Spleen (tissue), 11 donors: Measurements from ENCODE around the gene ZYX. TPM values are rescaled to one million over a fixed set of nuclear protein-coding genes. Genes with fewer than 3 reads are reported as not detected.
"Not testable (repeated sequence)": the region's sequence is repeated elsewhere in the genome, so short reads cannot be mapped to it uniquely, and the experiment has no call there.

Source experiments
- DNase-seq: peaks from one replicate; pipeline ENCODE4 v3.0.0-alpha.2; 2020
- H3K27ac ChIP-seq, 8 donors: fragments of 200-600 bp; sonication (generic) in 7 of 8; 1 replicate in 4 of 8; 2 replicates in 4 of 8; pipeline versions ENCODE4 v1.5.0 to v1.8.0; 2016 to 2021; ENCODE audit warnings: inconsistent platforms in 4 of 8, mild to moderate bottlenecking in 4 of 8, moderate library complexity in 1 of 8
- H3K27me3 ChIP-seq, 7 donors: fragments of 200-600 bp; sonication (generic) in 6 of 7; replicated peaks in 1 of 7; 1 replicate in 4 of 7; 2 replicates in 3 of 7; pipeline versions ENCODE4 v1.5.0 to v1.8.0; 2016 to 2021; ENCODE audit warnings: inconsistent platforms in 3 of 7, mild to moderate bottlenecking in 1 of 7
- H3K36me3 ChIP-seq, 6 donors: fragments of 200-600 bp; sonication (generic) in 5 of 6; 1 replicate in 4 of 6; 2 replicates in 2 of 6; pipeline versions ENCODE4 v1.5.0 to v1.8.0; 2016 to 2021; ENCODE audit warnings: inconsistent platforms in 2 of 6
- H3K4me1 ChIP-seq, 6 donors: fragments of 200-600 bp; sonication (generic) in 5 of 6; 1 replicate in 3 of 6; 2 replicates in 3 of 6; pipeline versions ENCODE4 v1.5.0 to v1.8.0; 2016 to 2021; ENCODE audit warnings: inconsistent platforms in 3 of 6
- H3K4me3 ChIP-seq, 8 donors: fragments of 200-600 bp; sonication (generic) in 7 of 8; 1 replicate in 4 of 8; 2 replicates in 4 of 8; pipeline versions ENCODE4 v1.5.0 to v1.8.0; 2016 to 2021; ENCODE audit warnings: inconsistent platforms in 4 of 8, mild to moderate bottlenecking in 4 of 8, moderate library complexity in 2 of 8
- H3K9me3 ChIP-seq, 8 donors: fragments of 200-600 bp; sonication (generic) in 7 of 8; 1 replicate in 4 of 8; 2 replicates in 4 of 8; pipeline versions ENCODE4 v1.5.0 to v1.8.0; 2016 to 2021; ENCODE audit warnings: inconsistent platforms in 4 of 8
- CTCF ChIP-seq, 11 experiments: fragments of 200-600 bp in 7 of 11; fragments of 450-650 bp in 4 of 11; sonication (generic) in 4 of 11; IDR thresholded peaks in 8 of 11; conservative IDR thresholded peaks in 3 of 11; 1 replicate in 7 of 11; 2 replicates in 4 of 11; pipeline versions ENCODE4 v1.4.0 to v1.8.0; 2016 to 2021; ENCODE audit warnings: antibody characterized with exemption in 11 of 11, inconsistent platforms in 4 of 11, mild to moderate bottlenecking in 1 of 11
- POLR2A ChIP-seq, 3 donors: fragments of 450-650 bp; IDR thresholded peaks; one replicate each; pipeline ENCODE4 v1.5.1; 2017; ENCODE audit warnings: antibody characterized with exemption in 3 of 3, mild to moderate bottlenecking in 1 of 3
- POLR2AphosphoS5 ChIP-seq, 3 donors: sonication (generic); formaldehyde crosslinking; IDR thresholded peaks; one replicate each; pipeline ENCODE4 v1.5.1; 2017; ENCODE audit warnings: antibody characterized with exemption in 3 of 3
- WGBS, 5 donors: extraction: QIAGEN DNeasy Blood & Tissue Kit in 3 of 5; methylation state at CpG; one replicate each; pipeline versions ENCODE4 v1.1.5 to v1.1.7; 2013 to 2018; 5-methylcytosine and 5-hydroxymethylcytosine counted together
- intact Hi-C: fragments of 100-400 bp; cut with DNase I; formaldehyde crosslinking; loops from one replicate; pipeline ENCODE4 v1.15.0; 2023; ENCODE audit warnings: low total_unique reads
- polyA plus RNA-seq, 3 donors: library from polyadenylated mRNA; stranded (reverse); fragments of 200-250 nt; gene quantifications; one replicate each; pipeline ENCODE4 v1.2.1, GENCODE V29; 2013
- total RNA-seq, 7 donors: library from RNA; depleted of rRNA in 3 of 7; stranded (reverse); fragments of >200 nt in 3 of 7; fragmentation: NEBNext Ultra II Directional in 4 of 7; extraction: Animal tissue kit (Norgen Biotek cat#: 25700) in 4 of 7; gene quantifications; one replicate each; pipeline versions ENCODE4 v1.1.0 to v1.2.1, GENCODE V29; 2016 to 2021
- donor health status: healthy with polysubstance abuse.
- donor health status: DM: no; HTN: no; CAD: no; lungs with moderate emphysema.
- donor health status: DM: no; HTN: no; CAD: no.
- donor health status: Bipolar disorder and iron deficiency.
- donor health status: healthy.
- donor health status: DM: no; HTN: no; CAD: no.
- donor health status: DM: yes; HTN: yes; CAD: no.

The ZYX gene
- total and polyA plus RNA-seq, 10 donors, result 50.3 to 439 (median 187) TPM

GRCh38 chr7:143418681-143419458, 37.7 kb downstream of the ZYX start:
- no peak overlapping the region for H3K27ac ChIP-seq
- H3K4me3 ChIP-seq, result no peak overlapping the region
- TF ChIP-seq POLR2A (IDR thresholded peaks at IDR 0.05), result no peak
- no peak for TF ChIP-seq CTCF (IDR thresholded peaks at IDR 0.05 in 8 of 11, conservative IDR thresholded peaks at IDR 0.05 in 3 of 11)
- TF ChIP-seq POLR2AphosphoS5 (IDR thresholded peaks at IDR 0.05), result no peak
- H3K4me1 ChIP-seq, result peaks cover 0 to 12% (median 0%) of the 10 kb centered on the region in 6 donors
- no peaks in the 10 kb centered on the region for H3K36me3 ChIP-seq
- WGBS, 5 donors, result 86 to 92% (median 90%) methylated on average over 11 of the region's 11 CpGs
- peaks cover 0 to 10% (median 0%) of the 10 kb centered on the region in 8 donors for H3K9me3 ChIP-seq
- peaks cover 0 to 22% (median 0%) of the 10 kb centered on the region in 7 donors for H3K27me3 ChIP-seq
- intact Hi-C loops, result no loop called here
- no peak for DNase-seq

GRCh38 chr7:143419880-143420279, 38.7 kb downstream of the ZYX start:
- H3K36me3 ChIP-seq, result no peaks in the 10 kb centered on the region
- peaks cover 0 to 11% (median 0%) of the 10 kb centered on the region in 6 donors for H3K4me1 ChIP-seq
- H3K27me3 ChIP-seq, result peaks cover 0 to 12% (median 0%) of the 10 kb centered on the region in 7 donors
- H3K4me3 ChIP-seq, result no peak overlapping the region
- intact Hi-C loops, result no loop called here
- H3K27ac ChIP-seq, result no peak overlapping the region
- no peak for DNase-seq
- TF ChIP-seq CTCF (IDR thresholded peaks at IDR 0.05 in 8 of 11, conservative IDR thresholded peaks at IDR 0.05 in 3 of 11), result no peak
- no peak for TF ChIP-seq POLR2A (IDR thresholded peaks at IDR 0.05)
- TF ChIP-seq POLR2AphosphoS5 (IDR thresholded peaks at IDR 0.05), result no peak
- peaks cover 0 to 10% (median 0%) of the 10 kb centered on the region in 8 donors for H3K9me3 ChIP-seq
- 54 to 73% (median 68%) methylated on average over 4 of the region's 4 CpGs for whole genome bisulfite sequencing, 5 donors

GRCh38 chr7:143420624-143421023, 39.5 kb downstream of the ZYX start:
- intact Hi-C loops, H3K27ac ChIP-seq, H3K36me3 ChIP-seq, H3K4me3 ChIP-seq, DNase-seq, H3K27me3 ChIP-seq: not testable (repeated sequence)
- WGBS, 5 donors, result 51 to 74% (median 59%) methylated on average over 3 of the region's 3 CpGs
- peaks cover 0 to 11% (median 0%) of the 10 kb centered on the region in 6 donors for H3K4me1 ChIP-seq
- H3K9me3 ChIP-seq, result peaks cover 0 to 10% (median 0%) of the 10 kb centered on the region in 8 donors

- intact Hi-C loops, result no loop called here
- H3K4me3 ChIP-seq, result no peak overlapping the region
- H3K9me3 ChIP-seq, result peaks cover 0 to 10% (median 0%) of the 10 kb centered on the region in 8 donors
- no peaks in the 10 kb centered on the region for H3K36me3 ChIP-seq
- TF ChIP-seq POLR2AphosphoS5 (IDR thresholded peaks at IDR 0.05), result no peak
- TF ChIP-seq CTCF (IDR thresholded peaks at IDR 0.05 in 8 of 11, conservative IDR thresholded peaks at IDR 0.05 in 3 of 11), result no peak
- no peak for TF ChIP-seq POLR2A (IDR thresholded peaks at IDR 0.05)
- no peak overlapping the region for H3K27ac ChIP-seq
- H3K4me1 ChIP-seq, result peaks cover 0 to 8% (median 0%) of the 10 kb centered on the region in 6 donors
- no peak for DNase-seq
- WGBS, 5 donors, result 77 to 92% (median 88%) methylated on average over 3 of the region's 3 CpGs
- H3K27me3 ChIP-seq, result no peaks in the 10 kb centered on the region
Observed at GRCh38 chr7:143422033-143422432, 40.9 kb downstream of the ZYX start.

GRCh38 chr7:143424476-143424875, 43.3 kb downstream of the ZYX start:
- intact Hi-C loops, DNase-seq: not testable (repeated sequence)
- 94 to 99% (median 98%) methylated on average over 25 to 31 of the region's 34 CpGs for WGBS, 5 donors

More at GRCh38 chr7:143424476-143424875, 43.3 kb downstream of the ZYX start:
- H3K9me3 ChIP-seq, result peaks cover 0 to 10% (median 0%) of the 10 kb centered on the region in 8 donors
- not testable (repeated sequence) for H3K27me3 ChIP-seq, H3K4me3 ChIP-seq, H3K36me3 ChIP-seq, H3K27ac ChIP-seq, H3K4me1 ChIP-seq
